ENCODE measurements around the gene WWTR1. TPM values are rescaled to one million over a fixed set of nuclear protein-coding genes. Genes with fewer than 3 reads are reported as not detected.

The WWTR1 gene
- total RNA-seq, 1 donor from 2014 or later = 143 TPM

GRCh38 chr3:149468504-149469212, 189.2 kb downstream of the WWTR1 start:
- intact Hi-C loops (cut with DNase I) = no loop called here
- ATAC-seq = no peak
- no peak for DNase-seq (ENCODE audit: low spot score)

Other genes with a start within 250 kb of the WWTR1 start
- gene TM4SF4, start 183.3 kb downstream of the WWTR1 start, total RNA-seq = not detected
- gene COMMD2, start 94.5 kb upstream of the WWTR1 start, total RNA-seq = 41.1 TPM
- 2.8 TPM for gene ANKUB1, start 134.5 kb upstream of the WWTR1 start, total RNA-seq
- gene RNF13, start 155.2 kb upstream of the WWTR1 start, total RNA-seq = 173 TPM